Transverse colon (tissue), 4 donors: ENCODE measurements around the gene MSX1. TPM values are rescaled to one million over a fixed set of nuclear protein-coding genes. Genes with fewer than 3 reads are reported as not detected.

ENCODE experiments used
- DNase-seq: peaks from one replicate; pipeline ENCODE4 v3.0.0-alpha.2; 2019
- H3K27ac ChIP-seq, 4 donors: fragments of 200-600 bp; sonication (generic); 2 replicates each; pipeline ENCODE4 v1.5.1; 2016 to 2018; ENCODE audit warnings: inconsistent platforms in 4 of 4
- H3K27me3 ChIP-seq: fragments of 200-600 bp; sonication (generic); 2 replicates; pipeline ENCODE4 v1.5.1; 2017; ENCODE audit warnings: inconsistent platforms
- H3K36me3 ChIP-seq, 4 donors: fragments of 200-600 bp; sonication (generic); 2 replicates each; pipeline ENCODE4 v1.5.1; 2017 to 2019; ENCODE audit warnings: inconsistent platforms in 4 of 4
- H3K4me1 ChIP-seq, 4 donors: fragments of 200-600 bp; sonication (generic); 2 replicates each; pipeline ENCODE4 v1.5.1; 2017 to 2020; ENCODE audit warnings: inconsistent platforms in 4 of 4
- H3K4me3 ChIP-seq, 4 donors: fragments of 200-600 bp; sonication (generic); 1 replicate in 1 of 4; 2 replicates in 3 of 4; pipeline versions ENCODE4 v1.5.1 to v1.6.1; 2017 to 2019; ENCODE audit warnings: inconsistent platforms in 4 of 4
- H3K9me3 ChIP-seq, 2 donors: fragments of 200-600 bp; sonication (generic); 2 replicates each; pipeline ENCODE4 v1.5.1; 2017 to 2019; ENCODE audit warnings: inconsistent platforms in 2 of 2
- EP300 ChIP-seq: sonication (generic); formaldehyde crosslinking; IDR thresholded peaks from one replicate; pipeline ENCODE4 v1.6.1; 2017; ENCODE audit warnings: antibody characterized with exemption, low read depth
- POLR2A ChIP-seq: fragments of 450-650 bp; IDR thresholded peaks from one replicate; pipeline ENCODE4 v1.6.1; 2016; ENCODE audit warnings: antibody characterized with exemption, mild to moderate bottlenecking, moderate library complexity
- POLR2AphosphoS5 ChIP-seq, 3 donors: sonication (generic); formaldehyde crosslinking; IDR thresholded peaks; one replicate each; pipeline ENCODE4 v1.6.1; 2016; ENCODE audit warnings: antibody characterized with exemption in 3 of 3
- WGBS, 2 donors: methylation state at CpG; one replicate each; pipeline ENCODE4 v1.1.5; 2018; ENCODE audit warnings: low coverage in 1 of 2; 5-methylcytosine and 5-hydroxymethylcytosine counted together
- in situ Hi-C, 4 donors: fragments of 200-750 bp; cut with MboI; loops; one replicate each; pipeline versions ENCODE4 v1.15.0 to v1.15.1; 2017; ENCODE audit warnings: low sequenced_read_pairs in 3 of 4, low pct_ligation_motif_present in 1 of 4, low pct_unique_long_range_greater_than_20kb in 1 of 4
- intact Hi-C: fragments of 100-400 bp; cut with DNase I; formaldehyde crosslinking; loops from one replicate; pipeline ENCODE4 v1.15.1; 2023; ENCODE audit warnings: low total_unique reads
- total RNA-seq, 4 donors: library from RNA; depleted of rRNA; stranded (reverse); fragments of >200 nt; gene quantifications; one replicate each; pipeline ENCODE4 v1.1.0, GENCODE V29; 2016
- TF ChIP-seq, protein P1 (sequence below), 5 experiments: fragments of 200-600 bp in 3 of 5; fragments of 450-650 bp in 2 of 5; sonication (generic) in 3 of 5; IDR thresholded peaks; 1 replicate in 2 of 5; 2 replicates in 3 of 5; pipeline ENCODE4 v1.5.1; 2016 to 2017; ENCODE audit warnings: antibody characterized with exemption in 5 of 5, inconsistent platforms in 3 of 5, mild to moderate bottlenecking in 2 of 5, moderate library complexity in 1 of 5

The MSX1 gene
- total RNA-seq, 4 donors from 2014 or later: 0.41 TPM; not detected in 3

DNA sequence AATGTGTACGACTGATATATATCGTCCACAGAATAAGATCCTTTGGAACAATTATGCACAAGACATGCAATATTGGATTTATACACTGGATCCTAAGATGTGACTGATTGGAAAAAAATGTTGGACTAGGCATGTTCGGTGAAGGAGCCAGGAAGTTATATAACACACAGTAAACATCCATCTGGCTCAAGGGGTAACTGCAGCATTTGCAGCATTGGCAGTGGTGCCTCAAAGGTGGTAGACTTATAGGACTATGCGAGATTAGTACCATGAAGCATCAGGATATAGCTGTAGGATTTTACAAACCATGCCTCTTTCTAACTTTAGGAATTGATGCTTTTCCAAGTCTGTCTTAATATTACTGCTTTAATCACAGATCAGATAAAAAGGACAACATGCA lies 34.3 kb downstream of the MSX1 start:
- Histone ChIP-seq H3K9me3 (no peaks in the 10 kb centered on the region), H3K36me3 (no peaks in the 10 kb centered on the region), H3K4me1 (no peaks in the 10 kb centered on the region), H3K4me3 (no peak overlapping the region), H3K27ac (no peak overlapping the region), H3K27me3 (no peaks in the 10 kb centered on the region)
- WGBS, 2 donors: 68 to 82% methylated on average over 4 of the region's 4 CpGs
- DNase-seq: no peak
- intact Hi-C loops: no loop called here
- in situ Hi-C loops: loop anchor here in 1 of 4 donors (25.0 kb wide), 1 partner anchor 406 kb away; no protein-coding TSS in a partner anchor
- TF ChIP-seq, protein P1, sequence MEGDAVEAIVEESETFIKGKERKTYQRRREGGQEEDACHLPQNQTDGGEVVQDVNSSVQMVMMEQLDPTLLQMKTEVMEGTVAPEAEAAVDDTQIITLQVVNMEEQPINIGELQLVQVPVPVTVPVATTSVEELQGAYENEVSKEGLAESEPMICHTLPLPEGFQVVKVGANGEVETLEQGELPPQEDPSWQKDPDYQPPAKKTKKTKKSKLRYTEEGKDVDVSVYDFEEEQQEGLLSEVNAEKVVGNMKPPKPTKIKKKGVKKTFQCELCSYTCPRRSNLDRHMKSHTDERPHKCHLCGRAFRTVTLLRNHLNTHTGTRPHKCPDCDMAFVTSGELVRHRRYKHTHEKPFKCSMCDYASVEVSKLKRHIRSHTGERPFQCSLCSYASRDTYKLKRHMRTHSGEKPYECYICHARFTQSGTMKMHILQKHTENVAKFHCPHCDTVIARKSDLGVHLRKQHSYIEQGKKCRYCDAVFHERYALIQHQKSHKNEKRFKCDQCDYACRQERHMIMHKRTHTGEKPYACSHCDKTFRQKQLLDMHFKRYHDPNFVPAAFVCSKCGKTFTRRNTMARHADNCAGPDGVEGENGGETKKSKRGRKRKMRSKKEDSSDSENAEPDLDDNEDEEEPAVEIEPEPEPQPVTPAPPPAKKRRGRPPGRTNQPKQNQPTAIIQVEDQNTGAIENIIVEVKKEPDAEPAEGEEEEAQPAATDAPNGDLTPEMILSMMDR (IDR thresholded peaks at IDR 0.05): no peak
- TF ChIP-seq POLR2A (no peak), EP300 (no peak), POLR2AphosphoS5 (IDR thresholded peaks at IDR 0.05) (no peak)

DNA sequence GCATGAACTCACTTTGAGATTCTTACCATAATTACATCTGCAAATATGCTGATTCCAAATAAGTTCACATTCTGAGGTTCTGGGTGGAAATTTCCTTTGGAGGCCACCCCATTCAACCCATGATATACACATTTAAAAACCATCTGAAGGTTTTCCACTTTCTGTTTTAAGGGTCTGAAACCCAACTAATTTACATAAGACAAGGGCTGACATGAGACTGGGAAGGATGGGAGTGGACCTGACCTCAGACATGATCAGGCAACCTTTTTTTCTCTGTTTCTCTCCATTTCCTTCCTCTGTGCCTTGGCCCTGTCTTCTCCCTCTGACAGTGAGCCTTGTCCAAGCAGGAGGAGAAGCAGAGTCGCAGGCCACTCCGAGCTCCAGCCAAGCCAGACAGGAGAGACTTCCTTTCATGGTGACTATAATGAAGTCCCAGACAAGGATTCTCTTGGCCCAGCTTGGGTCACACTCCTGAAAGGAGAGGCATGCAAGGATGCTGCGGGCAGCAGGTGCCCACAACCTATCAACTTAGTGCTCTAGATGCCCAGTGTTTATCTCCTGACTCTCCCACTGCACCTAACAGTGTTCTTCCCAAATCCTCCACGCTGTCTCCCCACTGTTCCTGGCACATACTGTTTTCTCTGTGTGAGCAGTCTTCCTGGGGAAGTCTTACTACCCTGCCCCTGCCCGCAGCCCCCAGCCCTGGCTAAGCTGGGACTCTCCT lies 39.9 kb downstream of the MSX1 start:
- no peaks in the 10 kb centered on the region for H3K9me3 ChIP-seq
- WGBS, 2 donors: 85 to 90% methylated on average over 3 to 5 of the region's 5 CpGs
- no peak for DNase-seq
- no peaks in the 10 kb centered on the region for H3K4me1 ChIP-seq
- in situ Hi-C loops: loop anchor here in 1 of 4 donors (25.0 kb wide), 1 partner anchor 412 kb away; no protein-coding TSS in a partner anchor
- no peaks in the 10 kb centered on the region for H3K36me3 ChIP-seq
- no peak for TF ChIP-seq POLR2AphosphoS5 (IDR thresholded peaks at IDR 0.05)
- no peak for TF ChIP-seq EP300
- TF ChIP-seq, protein P1 (IDR thresholded peaks at IDR 0.05): no peak
- TF ChIP-seq POLR2A: no peak
- H3K4me3 ChIP-seq: no peak overlapping the region
- H3K27me3 ChIP-seq: no peaks in the 10 kb centered on the region
- no peak overlapping the region for H3K27ac ChIP-seq
- intact Hi-C loops: no loop called here

DNA sequence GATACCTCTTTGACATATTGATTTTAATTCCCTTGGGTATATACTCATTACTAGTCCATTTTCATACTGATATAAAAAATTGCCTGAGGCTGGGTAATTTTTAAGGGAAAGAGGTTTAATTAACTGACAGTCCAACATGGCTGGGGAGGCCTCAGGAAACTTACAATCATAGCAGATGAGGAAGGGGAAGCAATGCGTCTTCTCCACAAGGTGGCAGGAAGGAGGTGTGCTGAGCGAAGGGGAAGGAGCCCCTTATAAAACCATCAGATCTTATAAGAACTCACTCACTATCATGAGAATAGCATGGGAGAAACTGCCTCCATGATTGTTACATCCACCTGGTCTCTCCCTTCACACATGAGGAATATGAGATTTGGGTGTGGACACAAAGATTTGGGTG lies 42.4 kb downstream of the MSX1 start:
- Histone ChIP-seq H3K36me3 (no peaks in the 10 kb centered on the region), H3K9me3 (no peaks in the 10 kb centered on the region), H3K27ac (no peak overlapping the region), H3K27me3 (peaks cover 4% of the 10 kb centered on the region), H3K4me1 (no peaks in the 10 kb centered on the region), H3K4me3 (no peak overlapping the region)
- in situ Hi-C loops: no loop called here
- no peak for DNase-seq
- intact Hi-C loops: no loop called here
- 41 to 79% methylated on average over 2 of the region's 2 CpGs for WGBS, 2 donors
- TF ChIP-seq POLR2A (no peak), EP300 (no peak)

DNA sequence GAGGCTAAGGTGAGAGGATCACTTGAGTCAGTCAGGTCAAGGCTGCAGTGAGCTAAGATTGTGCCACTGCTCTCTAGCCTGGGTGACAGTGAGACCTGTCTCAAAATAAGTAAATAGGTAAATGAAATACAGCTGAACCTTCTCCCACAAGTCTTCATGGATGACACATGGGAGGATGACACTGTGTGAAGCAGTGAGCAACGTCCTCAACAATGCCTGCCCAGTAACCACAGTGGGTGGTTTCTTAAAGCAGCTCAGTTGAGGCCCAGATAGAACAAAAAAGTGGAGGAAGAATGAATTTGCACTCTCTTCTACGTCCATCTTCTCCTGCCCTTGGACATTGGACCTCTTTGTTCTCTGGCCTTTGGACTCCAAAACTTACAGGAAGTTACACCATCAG lies 52.7 kb downstream of the MSX1 start:
- intact Hi-C loops: no loop called here
- no peak for TF ChIP-seq POLR2AphosphoS5 (IDR thresholded peaks at IDR 0.05)
- TF ChIP-seq POLR2A: no peak
- TF ChIP-seq, protein P1 (IDR thresholded peaks at IDR 0.05): no peak
- TF ChIP-seq EP300: no peak
- no peak overlapping the region for H3K4me3 ChIP-seq
- no peaks in the 10 kb centered on the region for H3K36me3 ChIP-seq
- no peak for DNase-seq
- no peak overlapping the region for H3K27ac ChIP-seq
- no peaks in the 10 kb centered on the region for H3K9me3 ChIP-seq
- H3K27me3 ChIP-seq: no peaks in the 10 kb centered on the region
- 25 to 31% methylated on average over 2 of the region's 2 CpGs for WGBS, 2 donors
- H3K4me1 ChIP-seq: no peaks in the 10 kb centered on the region
- in situ Hi-C loops: no loop called here

DNA sequence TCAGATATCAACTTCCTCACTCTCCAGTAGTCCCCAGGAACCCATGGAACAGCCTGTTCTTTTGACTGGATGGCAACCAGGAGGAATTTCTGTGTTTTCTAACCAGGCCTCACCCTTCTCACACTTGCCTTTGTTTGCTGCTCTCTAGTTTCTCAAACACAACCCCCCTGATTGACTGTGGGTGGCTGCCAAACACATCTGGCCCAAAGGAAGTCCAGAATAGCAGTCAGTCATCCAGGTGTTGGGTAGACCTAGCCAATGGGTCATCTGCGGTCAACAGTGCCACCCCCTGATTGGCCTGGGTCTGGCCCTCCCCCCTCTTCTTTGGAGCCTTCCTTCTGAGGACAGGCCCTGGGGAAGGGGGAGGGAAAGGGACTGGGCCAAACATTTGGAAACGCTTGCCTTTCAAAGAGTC lies 53.7 kb downstream of the MSX1 start:
- TF ChIP-seq POLR2AphosphoS5 (IDR thresholded peaks at IDR 0.05): no peak
- no peak for TF ChIP-seq EP300
- TF ChIP-seq, protein P1 (IDR thresholded peaks at IDR 0.05): no peak
- TF ChIP-seq POLR2A: no peak
- intact Hi-C loops: no loop called here
- DNase-seq: no peak
- Histone ChIP-seq H3K9me3 (no peaks in the 10 kb centered on the region), H3K27ac (no peak overlapping the region), H3K4me1 (no peaks in the 10 kb centered on the region), H3K4me3 (no peak overlapping the region), H3K27me3 (no peaks in the 10 kb centered on the region), H3K36me3 (no peaks in the 10 kb centered on the region)
- 79 to 100% methylated on average over 1 to 2 of the region's 2 CpGs for WGBS, 2 donors
- in situ Hi-C loops: no loop called here
